Measurements from ENCODE around the gene BICDL2.

Gene BICDL2

DNA sequence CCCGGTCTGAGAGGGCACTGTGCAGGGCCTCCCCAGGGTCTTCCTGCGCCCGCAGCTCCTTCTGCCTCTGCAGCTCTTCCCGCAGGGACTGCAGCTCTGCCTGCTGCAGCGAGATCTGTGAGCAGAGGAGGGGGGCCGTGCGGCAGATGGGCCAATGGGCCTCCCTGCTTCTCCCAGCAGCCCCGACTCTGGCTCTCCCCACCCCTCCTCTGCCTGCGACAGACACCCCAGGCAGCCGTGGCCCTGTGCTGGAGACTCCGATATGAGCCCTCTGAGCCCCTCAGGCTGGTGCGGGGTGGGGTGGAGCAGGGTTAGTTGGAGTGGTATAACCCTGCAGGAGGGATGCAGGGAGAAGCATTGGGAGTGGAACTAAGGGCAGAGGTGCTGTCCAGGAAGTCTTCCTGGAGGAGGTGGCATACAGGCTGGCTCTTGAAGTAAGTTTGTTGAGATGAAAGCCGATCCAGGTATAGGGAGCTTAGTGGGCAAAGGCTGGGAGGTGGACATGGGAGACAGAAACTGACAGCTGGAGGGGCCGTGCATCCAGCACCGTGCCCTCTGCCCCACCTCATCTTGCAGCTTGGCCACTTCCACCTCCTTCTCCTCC lies 7.9 kb downstream of the BICDL2 start:
- TF ChIP-seq, protein P1, sequence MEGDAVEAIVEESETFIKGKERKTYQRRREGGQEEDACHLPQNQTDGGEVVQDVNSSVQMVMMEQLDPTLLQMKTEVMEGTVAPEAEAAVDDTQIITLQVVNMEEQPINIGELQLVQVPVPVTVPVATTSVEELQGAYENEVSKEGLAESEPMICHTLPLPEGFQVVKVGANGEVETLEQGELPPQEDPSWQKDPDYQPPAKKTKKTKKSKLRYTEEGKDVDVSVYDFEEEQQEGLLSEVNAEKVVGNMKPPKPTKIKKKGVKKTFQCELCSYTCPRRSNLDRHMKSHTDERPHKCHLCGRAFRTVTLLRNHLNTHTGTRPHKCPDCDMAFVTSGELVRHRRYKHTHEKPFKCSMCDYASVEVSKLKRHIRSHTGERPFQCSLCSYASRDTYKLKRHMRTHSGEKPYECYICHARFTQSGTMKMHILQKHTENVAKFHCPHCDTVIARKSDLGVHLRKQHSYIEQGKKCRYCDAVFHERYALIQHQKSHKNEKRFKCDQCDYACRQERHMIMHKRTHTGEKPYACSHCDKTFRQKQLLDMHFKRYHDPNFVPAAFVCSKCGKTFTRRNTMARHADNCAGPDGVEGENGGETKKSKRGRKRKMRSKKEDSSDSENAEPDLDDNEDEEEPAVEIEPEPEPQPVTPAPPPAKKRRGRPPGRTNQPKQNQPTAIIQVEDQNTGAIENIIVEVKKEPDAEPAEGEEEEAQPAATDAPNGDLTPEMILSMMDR (IDR thresholded peaks at IDR 0.05), result no peak

DNA sequence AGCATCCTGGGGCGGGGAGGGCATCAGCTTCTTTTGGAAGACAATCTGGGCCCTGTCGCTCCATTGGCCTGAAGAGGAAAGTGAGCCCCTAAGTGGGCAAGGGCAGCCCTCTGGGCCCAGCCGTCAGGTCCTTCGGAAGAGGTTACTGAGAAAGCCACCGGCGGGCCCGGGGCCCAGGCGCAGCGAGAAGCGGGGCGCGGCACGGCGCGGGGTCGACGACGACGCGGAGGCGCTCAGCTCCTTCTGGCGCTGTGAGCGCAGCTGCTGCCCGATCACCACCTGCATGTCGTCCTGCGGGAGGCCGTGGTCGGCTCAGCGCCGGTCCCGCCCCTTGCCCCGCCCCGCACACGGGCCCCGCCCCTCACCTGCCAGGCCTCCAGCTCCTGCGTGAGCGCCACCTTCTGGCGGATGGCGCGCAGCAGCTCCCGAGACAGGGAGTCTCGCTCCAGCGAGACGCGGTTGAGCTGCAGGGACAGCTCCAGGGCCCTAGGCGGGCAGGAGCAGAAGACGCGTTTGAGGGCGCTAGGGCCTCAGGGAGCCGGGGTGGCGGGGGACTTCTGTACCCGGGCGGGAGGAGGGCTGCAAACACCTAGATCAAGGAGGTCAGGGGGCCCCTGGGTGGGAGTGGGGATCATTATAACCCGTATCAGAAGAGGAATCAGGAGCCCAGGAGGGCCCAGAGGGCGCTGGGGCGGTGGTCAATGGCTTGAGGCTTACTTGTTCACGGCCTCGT lies 8.6 kb downstream of the BICDL2 start:
- TF ChIP-seq, protein P1 (IDR thresholded peaks at IDR 0.05), result peak; percentile 94

GRCh38 chr16:3027489-3027795 lies 9.3 kb downstream of the BICDL2 start:
- TF ChIP-seq, protein P1 (IDR thresholded peaks at IDR 0.05), result no peak

DNA sequence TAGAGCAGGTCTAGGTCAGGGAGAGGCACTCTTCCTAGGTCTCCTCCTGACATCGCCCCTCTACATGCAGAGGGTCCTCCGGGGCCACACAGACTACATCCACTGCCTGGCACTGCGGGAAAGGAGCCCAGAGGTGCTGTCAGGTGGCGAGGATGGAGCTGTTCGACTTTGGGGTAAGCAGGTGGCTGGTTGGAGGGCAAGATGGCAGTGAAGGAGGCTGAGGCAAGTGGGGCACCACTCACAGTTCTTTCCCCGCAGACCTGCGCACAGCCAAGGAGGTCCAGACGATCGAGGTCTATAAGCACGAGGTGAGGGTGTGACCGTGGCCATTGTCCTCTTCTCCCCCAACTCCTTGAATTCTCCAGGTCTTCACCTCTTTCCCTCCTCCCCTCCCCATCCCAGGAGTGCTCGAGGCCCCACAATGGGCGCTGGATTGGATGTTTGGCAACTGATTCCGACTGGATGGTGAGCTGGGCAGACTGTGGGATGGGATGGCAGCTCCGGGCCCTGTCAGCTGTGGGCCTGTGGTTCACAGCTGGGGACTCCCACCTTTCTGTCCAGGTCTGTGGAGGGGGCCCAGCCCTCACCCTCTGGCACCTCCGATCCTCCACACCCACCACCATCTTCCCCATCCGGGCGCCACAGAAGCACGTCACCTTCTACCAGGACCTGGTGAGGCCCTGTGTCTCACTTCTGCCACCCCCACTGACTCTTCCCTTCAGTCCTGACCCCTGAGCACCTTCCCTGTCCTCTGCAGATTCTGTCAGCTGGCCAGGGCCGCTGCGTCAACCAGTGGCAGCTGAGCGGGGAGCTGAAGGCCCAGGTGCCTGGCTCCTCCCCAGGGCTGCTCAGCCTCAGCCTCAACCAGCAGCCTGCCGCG lies 9.9 kb downstream of the BICDL2 start:
- TF ChIP-seq, protein P1 (IDR thresholded peaks at IDR 0.05), result no peak

- TF ChIP-seq, protein P1 (IDR thresholded peaks at IDR 0.05), result no peak
These were observed 10.8 kb downstream of the BICDL2 start for GRCh38 chr16:3026003-3026378.

DNA sequence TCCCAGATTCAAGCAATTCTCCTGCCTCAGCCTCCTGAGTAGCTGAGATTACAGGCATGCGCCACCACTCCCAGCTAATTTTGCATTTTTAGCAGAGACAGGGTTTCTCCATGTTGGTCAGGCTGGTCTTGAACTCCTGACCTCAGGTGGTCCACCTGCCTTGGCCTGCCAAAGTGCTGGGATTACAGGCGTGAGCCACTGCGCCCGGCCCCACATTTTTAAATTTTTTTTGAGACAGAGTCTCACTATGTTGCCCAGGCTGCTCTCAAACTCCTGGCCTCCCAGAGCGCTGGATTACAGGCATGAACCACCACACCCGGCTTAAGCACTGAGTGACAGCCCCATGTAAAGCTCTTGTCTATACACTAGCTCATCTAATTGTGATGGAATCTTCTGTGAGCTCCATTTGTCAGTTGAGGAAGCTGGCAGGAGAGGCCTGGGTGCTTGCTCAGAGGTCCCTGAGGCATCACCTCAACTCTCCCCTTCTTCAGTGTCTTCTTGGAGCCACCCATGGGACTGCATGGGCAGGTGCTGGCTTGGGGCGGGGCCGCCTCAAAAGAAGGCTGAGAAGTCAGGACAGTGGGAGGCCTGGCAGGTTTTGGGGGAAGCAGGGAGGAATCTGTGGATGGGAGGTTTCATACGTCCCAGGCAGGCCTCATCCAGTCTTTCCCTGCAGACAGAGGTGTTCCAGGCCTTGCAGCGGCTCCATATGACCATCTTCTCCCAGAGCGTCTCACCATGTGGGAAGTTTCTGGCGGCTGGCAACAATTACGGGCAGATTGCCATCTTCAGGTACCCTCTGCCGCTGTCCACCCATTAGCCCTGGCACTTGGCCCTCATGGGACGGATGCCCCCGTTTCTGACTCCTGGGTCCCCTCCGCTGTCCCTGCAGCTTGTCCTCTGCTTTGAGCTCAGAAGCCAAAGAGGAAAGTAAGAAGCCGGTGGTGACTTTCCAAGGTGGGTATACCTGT lies 11.4 kb downstream of the BICDL2 start:
- TF ChIP-seq, protein P1 (IDR thresholded peaks at IDR 0.05), result no peak

Measured in LNCAP (cell line).